K562 (cell line): ENCODE results near the gene ABCF2. TPM values are rescaled to one million over a fixed set of nuclear protein-coding genes. Genes with fewer than 3 reads are reported as not detected.

Source experiments
- ARHGAP35 ChIP-seq: fragments of 450-650 bp; IDR thresholded peaks from 2 replicates; pipeline ENCODE4 v1.6.1; 2018; ENCODE audit not compliant: partially characterized antibody
- ELF1 ChIP-seq: fragments of 200-800 bp; sonication (Bioruptor generic); IDR thresholded peaks from 2 replicates; pipeline ENCODE4 v1.6.1; 2016; ENCODE audit warnings: missing genetic modification characterization, missing compliant biosample characterization
- FOXA3 ChIP-seq, 2 experiments: fragments of 450-650 bp in 1 of 2; sonication (generic) in 1 of 2; formaldehyde crosslinking; IDR thresholded peaks in 1 of 2; conservative IDR thresholded peaks in 1 of 2; 2 replicates each; pipeline versions ENCODE4 v1.4.0 to v1.8.0; 2020 to 2022; ENCODE audit warnings: mild to moderate bottlenecking in 2 of 2, missing genetic modification reagents in 1 of 2
- HDAC1 ChIP-seq, 2 experiments: fragments of 450-650 bp; IDR thresholded peaks; 2 replicates each; pipeline ENCODE4 v1.6.1; 2016 to 2017; ENCODE audit warnings: inconsistent platforms in 1 of 2, mild to moderate bottlenecking in 1 of 2, moderate library complexity in 1 of 2
- HDAC2 ChIP-seq: fragments of 450-650 bp; IDR thresholded peaks from 2 replicates; pipeline ENCODE4 v1.6.1; 2016; ENCODE audit warnings: mild to moderate bottlenecking
- MAZ ChIP-seq, 2 experiments: fragments of 450-650 bp in 1 of 2; sonication (generic) in 1 of 2; formaldehyde crosslinking; IDR thresholded peaks in 1 of 2; conservative IDR thresholded peaks in 1 of 2; 2 replicates each; pipeline versions ENCODE4 v1.4.0 to v1.5.0; 2020; ENCODE audit warnings: mild to moderate bottlenecking in 1 of 2, missing genetic modification reagents in 1 of 2
- SMAD2 ChIP-seq: fragments of 150-350 bp; IDR thresholded peaks from 2 replicates; pipeline ENCODE4 v1.6.1; 2014; ENCODE audit warnings: low read depth, mild to moderate bottlenecking, low read length
- STAT5A ChIP-seq: IDR thresholded peaks from 2 replicates; pipeline ENCODE4 v1.6.1; 2012; ENCODE audit warnings: low read length, inconsistent platforms, borderline replicate concordance
- TBL1XR1 ChIP-seq, 2 experiments: IDR thresholded peaks; 2 replicates each; pipeline ENCODE4 v1.6.1; 2012; ENCODE audit warnings: improper control_type of control experiment in 2 of 2, low read length in 2 of 2, mild to moderate bottlenecking in 1 of 2
- WHSC1 ChIP-seq: IDR thresholded peaks from one replicate; pipeline ENCODE4 v1.6.1; 2012; ENCODE audit warnings: low read length, control low read depth, inconsistent platforms
- ZFX ChIP-seq: sonication (generic); formaldehyde crosslinking; IDR thresholded peaks from 2 replicates; pipeline ENCODE4 v1.8.0; 2022; ENCODE audit warnings: mild to moderate bottlenecking, missing genetic modification reagents, moderate library complexity
- polyA plus RNA-seq, 8 experiments: library from polyadenylated mRNA; depleted of rRNA in 4 of 8; stranded (reverse) in 5 of 8; unstranded in 3 of 8; fragments of >200 nt; fragmentation: Nextera tagmentation in 2 of 8; fragmentation: Illumina TruSeq in 1 of 8; extraction: Ambion mirVana in 2 of 8; extraction: Trizol in 1 of 8; gene quantifications; 2 replicates each; pipeline versions ENCODE4 v1.2.1 to v1.2.3, GENCODE V29; 2011 to 2014; ENCODE audit warnings: inconsistent platforms in 1 of 8, missing spikeins in 1 of 8
- total RNA-seq, 7 experiments: library from RNA; depleted of rRNA in 6 of 7; stranded (reverse); fragments of >200 nt in 6 of 7; fragmentation: Illumina TruSeq in 2 of 7; extraction: Trizol in 2 of 7; gene quantifications; 2 replicates each; pipeline versions ENCODE4 v1.2.1 to v1.2.3, GENCODE V29; 2011 to 2021; ENCODE audit warnings: low replicate concordance in 1 of 7
- TF ChIP-seq, protein P1 (sequence below): fragments of 200-400 bp; formaldehyde crosslinking; IDR thresholded peaks from 2 replicates; pipeline ENCODE4 v1.6.1; 2017; ENCODE audit warnings: mild to moderate bottlenecking, low read depth, low read length, moderate library complexity
- TF ChIP-seq, protein P2 (sequence below): sonication (generic); formaldehyde crosslinking; IDR thresholded peaks from 2 replicates; pipeline ENCODE4 v1.9.0; 2022; ENCODE audit warnings: mild to moderate bottlenecking, missing genetic modification reagents
- TF ChIP-seq, protein P3 (sequence below): fragments of 450-650 bp; IDR thresholded peaks from 2 replicates; pipeline ENCODE4 v1.6.1; 2017; ENCODE audit warnings: antibody characterized with exemption, mild to moderate bottlenecking
- TF ChIP-seq, protein P4 (sequence below): fragments of 150-350 bp; IDR thresholded peaks from 2 replicates; pipeline ENCODE4 v1.6.1; 2014; ENCODE audit warnings: low read depth, mild to moderate bottlenecking, low read length, borderline replicate concordance
- TF ChIP-seq, protein P5 (sequence below): fragments of 450-650 bp; IDR thresholded peaks from 2 replicates; pipeline ENCODE4 v1.6.1; 2016; ENCODE audit warnings: low read depth, mild to moderate bottlenecking, moderate library complexity

The ABCF2 gene
- total and polyA plus RNA-seq, 9 of the 15 experiments (the other 6 are each of a cell fraction or from before 2014, with no cell fraction given) = 62.1 to 224 (median 113) TPM

DNA sequence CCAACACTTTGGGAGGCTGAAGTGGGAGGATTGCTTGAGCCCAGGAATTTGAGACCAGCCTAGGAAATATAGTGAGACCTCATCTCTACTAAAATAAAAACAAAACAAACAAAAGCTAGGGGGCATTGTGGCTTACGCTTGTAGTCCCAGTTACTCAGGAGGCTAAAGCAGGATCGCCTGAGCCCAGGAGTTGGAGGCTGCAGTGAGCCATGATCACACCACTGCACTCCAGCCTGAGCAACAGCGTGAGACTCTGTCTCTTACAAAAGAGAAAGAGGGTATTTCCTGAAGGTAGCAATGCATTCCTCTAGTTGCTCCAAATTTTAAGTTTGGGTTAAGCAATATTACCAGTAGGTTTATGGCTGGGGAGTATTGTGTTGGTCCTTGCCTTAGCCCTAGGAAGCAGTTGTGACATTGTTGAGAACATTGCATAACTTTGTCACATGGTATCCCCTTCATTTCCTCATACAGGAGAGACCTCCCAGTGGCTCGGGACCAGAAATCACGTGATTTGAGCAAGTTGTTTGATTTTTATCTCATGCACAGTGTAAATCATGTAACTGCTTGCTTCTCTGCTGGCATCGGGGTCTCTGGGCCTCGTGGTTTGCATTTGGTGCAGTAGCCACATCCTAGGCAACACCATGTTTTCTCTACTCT is 44.8 kb upstream of the ABCF2 start (continued):
- TF ChIP-seq, protein P1, sequence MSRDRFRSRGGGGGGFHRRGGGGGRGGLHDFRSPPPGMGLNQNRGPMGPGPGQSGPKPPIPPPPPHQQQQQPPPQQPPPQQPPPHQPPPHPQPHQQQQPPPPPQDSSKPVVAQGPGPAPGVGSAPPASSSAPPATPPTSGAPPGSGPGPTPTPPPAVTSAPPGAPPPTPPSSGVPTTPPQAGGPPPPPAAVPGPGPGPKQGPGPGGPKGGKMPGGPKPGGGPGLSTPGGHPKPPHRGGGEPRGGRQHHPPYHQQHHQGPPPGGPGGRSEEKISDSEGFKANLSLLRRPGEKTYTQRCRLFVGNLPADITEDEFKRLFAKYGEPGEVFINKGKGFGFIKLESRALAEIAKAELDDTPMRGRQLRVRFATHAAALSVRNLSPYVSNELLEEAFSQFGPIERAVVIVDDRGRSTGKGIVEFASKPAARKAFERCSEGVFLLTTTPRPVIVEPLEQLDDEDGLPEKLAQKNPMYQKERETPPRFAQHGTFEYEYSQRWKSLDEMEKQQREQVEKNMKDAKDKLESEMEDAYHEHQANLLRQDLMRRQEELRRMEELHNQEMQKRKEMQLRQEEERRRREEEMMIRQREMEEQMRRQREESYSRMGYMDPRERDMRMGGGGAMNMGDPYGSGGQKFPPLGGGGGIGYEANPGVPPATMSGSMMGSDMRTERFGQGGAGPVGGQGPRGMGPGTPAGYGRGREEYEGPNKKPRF = no peak
- no peak for TF ChIP-seq MAZ (CRISPR knock-in tag; conservative IDR thresholded peaks at IDR 0.05 in 1 of 2, IDR thresholded peaks at IDR 0.05 in 1 of 2)
- TF ChIP-seq, protein P2, sequence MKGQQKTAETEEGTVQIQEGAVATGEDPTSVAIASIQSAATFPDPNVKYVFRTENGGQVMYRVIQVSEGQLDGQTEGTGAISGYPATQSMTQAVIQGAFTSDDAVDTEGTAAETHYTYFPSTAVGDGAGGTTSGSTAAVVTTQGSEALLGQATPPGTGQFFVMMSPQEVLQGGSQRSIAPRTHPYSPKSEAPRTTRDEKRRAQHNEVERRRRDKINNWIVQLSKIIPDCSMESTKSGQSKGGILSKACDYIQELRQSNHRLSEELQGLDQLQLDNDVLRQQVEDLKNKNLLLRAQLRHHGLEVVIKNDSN = peak; percentile 70
- peak; percentile 69; the same call in 1 of the 2 replicates for TF ChIP-seq ELF1 (tag)
- TF ChIP-seq, protein P3, sequence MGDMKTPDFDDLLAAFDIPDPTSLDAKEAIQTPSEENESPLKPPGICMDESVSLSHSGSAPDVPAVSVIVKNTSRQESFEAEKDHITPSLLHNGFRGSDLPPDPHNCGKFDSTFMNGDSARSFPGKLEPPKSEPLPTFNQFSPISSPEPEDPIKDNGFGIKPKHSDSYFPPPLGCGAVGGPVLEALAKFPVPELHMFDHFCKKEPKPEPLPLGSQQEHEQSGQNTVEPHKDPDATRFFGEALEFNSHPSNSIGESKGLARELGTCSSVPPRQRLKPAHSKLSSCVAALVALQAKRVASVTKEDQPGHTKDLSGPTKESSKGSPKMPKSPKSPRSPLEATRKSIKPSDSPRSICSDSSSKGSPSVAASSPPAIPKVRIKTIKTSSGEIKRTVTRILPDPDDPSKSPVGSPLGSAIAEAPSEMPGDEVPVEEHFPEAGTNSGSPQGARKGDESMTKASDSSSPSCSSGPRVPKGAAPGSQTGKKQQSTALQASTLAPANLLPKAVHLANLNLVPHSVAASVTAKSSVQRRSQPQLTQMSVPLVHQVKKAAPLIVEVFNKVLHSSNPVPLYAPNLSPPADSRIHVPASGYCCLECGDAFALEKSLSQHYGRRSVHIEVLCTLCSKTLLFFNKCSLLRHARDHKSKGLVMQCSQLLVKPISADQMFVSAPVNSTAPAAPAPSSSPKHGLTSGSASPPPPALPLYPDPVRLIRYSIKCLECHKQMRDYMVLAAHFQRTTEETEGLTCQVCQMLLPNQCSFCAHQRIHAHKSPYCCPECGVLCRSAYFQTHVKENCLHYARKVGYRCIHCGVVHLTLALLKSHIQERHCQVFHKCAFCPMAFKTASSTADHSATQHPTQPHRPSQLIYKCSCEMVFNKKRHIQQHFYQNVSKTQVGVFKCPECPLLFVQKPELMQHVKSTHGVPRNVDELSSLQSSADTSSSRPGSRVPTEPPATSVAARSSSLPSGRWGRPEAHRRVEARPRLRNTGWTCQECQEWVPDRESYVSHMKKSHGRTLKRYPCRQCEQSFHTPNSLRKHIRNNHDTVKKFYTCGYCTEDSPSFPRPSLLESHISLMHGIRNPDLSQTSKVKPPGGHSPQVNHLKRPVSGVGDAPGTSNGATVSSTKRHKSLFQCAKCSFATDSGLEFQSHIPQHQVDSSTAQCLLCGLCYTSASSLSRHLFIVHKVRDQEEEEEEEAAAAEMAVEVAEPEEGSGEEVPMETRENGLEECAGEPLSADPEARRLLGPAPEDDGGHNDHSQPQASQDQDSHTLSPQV = no peak
- TF ChIP-seq, protein P4, sequence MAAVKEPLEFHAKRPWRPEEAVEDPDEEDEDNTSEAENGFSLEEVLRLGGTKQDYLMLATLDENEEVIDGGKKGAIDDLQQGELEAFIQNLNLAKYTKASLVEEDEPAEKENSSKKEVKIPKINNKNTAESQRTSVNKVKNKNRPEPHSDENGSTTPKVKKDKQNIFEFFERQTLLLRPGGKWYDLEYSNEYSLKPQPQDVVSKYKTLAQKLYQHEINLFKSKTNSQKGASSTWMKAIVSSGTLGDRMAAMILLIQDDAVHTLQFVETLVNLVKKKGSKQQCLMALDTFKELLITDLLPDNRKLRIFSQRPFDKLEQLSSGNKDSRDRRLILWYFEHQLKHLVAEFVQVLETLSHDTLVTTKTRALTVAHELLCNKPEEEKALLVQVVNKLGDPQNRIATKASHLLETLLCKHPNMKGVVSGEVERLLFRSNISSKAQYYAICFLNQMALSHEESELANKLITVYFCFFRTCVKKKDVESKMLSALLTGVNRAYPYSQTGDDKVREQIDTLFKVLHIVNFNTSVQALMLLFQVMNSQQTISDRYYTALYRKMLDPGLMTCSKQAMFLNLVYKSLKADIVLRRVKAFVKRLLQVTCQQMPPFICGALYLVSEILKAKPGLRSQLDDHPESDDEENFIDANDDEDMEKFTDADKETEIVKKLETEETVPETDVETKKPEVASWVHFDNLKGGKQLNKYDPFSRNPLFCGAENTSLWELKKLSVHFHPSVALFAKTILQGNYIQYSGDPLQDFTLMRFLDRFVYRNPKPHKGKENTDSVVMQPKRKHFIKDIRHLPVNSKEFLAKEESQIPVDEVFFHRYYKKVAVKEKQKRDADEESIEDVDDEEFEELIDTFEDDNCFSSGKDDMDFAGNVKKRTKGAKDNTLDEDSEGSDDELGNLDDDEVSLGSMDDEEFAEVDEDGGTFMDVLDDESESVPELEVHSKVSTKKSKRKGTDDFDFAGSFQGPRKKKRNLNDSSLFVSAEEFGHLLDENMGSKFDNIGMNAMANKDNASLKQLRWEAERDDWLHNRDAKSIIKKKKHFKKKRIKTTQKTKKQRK = no peak
- TF ChIP-seq TBL1XR1 (IDR thresholded peaks at IDR 0.05; ENCODE audit: low read length in 2 of 2) = no peak
- no peak for TF ChIP-seq SMAD2
- no peak for TF ChIP-seq ARHGAP35
- no peak for TF ChIP-seq STAT5A
- TF ChIP-seq HDAC2 = no peak
- TF ChIP-seq, protein P5, sequence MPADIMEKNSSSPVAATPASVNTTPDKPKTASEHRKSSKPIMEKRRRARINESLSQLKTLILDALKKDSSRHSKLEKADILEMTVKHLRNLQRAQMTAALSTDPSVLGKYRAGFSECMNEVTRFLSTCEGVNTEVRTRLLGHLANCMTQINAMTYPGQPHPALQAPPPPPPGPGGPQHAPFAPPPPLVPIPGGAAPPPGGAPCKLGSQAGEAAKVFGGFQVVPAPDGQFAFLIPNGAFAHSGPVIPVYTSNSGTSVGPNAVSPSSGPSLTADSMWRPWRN = no peak
- no peak for TF ChIP-seq WHSC1
- no peak for TF ChIP-seq ZFX (CRISPR knock-in tag)
- TF ChIP-seq FOXA3 (CRISPR knock-in tag; conservative IDR thresholded peaks at IDR 0.05 in 1 of 2, IDR thresholded peaks at IDR 0.05 in 1 of 2) = no peak
- no peak for TF ChIP-seq HDAC1 (IDR thresholded peaks at IDR 0.05)
